ENCODE results near the gene IL9. TPM values are rescaled to one million over a fixed set of nuclear protein-coding genes. Genes with fewer than 3 reads are reported as not detected.
"Not testable (repeated sequence)": the region's sequence is repeated elsewhere in the genome, so short reads cannot be mapped to it uniquely, and the experiment has no call there.

IL9 gene
- total RNA-seq, 1 donor from 2014 or later = not detected

- no peak for DNase-seq (ENCODE audit: extremely low read depth, low read depth, low spot score)
These were observed 24.2 kb downstream of the IL9 start for GRCh38 chr5:135871268-135871915.

GRCh38 chr5:135869935-135870334 is 25.7 kb downstream of the IL9 start:
- DNase-seq (ENCODE audit: extremely low read depth, low read depth, low spot score) = no peak

GRCh38 chr5:135869276-135869675 is 26.4 kb downstream of the IL9 start:
- no peak for DNase-seq (ENCODE audit: extremely low read depth, low read depth, low spot score)

- DNase-seq (ENCODE audit: extremely low read depth, low read depth, low spot score) = no peak
These were observed 27.0 kb downstream of the IL9 start for GRCh38 chr5:135868681-135869080.

- DNase-seq (ENCODE audit: extremely low read depth, low read depth, low spot score) = no peak
These were observed 28.0 kb downstream of the IL9 start for GRCh38 chr5:135867599-135867998.

GRCh38 chr5:135866016-135866415 is 29.6 kb downstream of the IL9 start:
- no peak for DNase-seq (ENCODE audit: extremely low read depth, low read depth, low spot score)

GRCh38 chr5:135864503-135865435 is 30.9 kb downstream of the IL9 start:
- no peak for DNase-seq (ENCODE audit: extremely low read depth, low read depth, low spot score)

- DNase-seq (ENCODE audit: extremely low read depth, low read depth, low spot score) = no peak
These were observed 32.9 kb downstream of the IL9 start for GRCh38 chr5:135862744-135863143.

GRCh38 chr5:135862086-135862485 is 33.6 kb downstream of the IL9 start:
- DNase-seq (ENCODE audit: extremely low read depth, low read depth, low spot score) = no peak

GRCh38 chr5:135861641-135862040 is 34.0 kb downstream of the IL9 start:
- no peak for DNase-seq (ENCODE audit: extremely low read depth, low read depth, low spot score)

- no peak for DNase-seq (ENCODE audit: extremely low read depth, low read depth, low spot score)
These were observed 36.0 kb downstream of the IL9 start for GRCh38 chr5:135859641-135860040.

GRCh38 chr5:135859186-135859585 is 36.5 kb downstream of the IL9 start:
- DNase-seq (ENCODE audit: extremely low read depth, low read depth, low spot score) = not testable (repeated sequence)

GRCh38 chr5:135857630-135858311 is 37.9 kb downstream of the IL9 start:
- DNase-seq (ENCODE audit: extremely low read depth, low read depth, low spot score) = no peak

GRCh38 chr5:135851915-135852845 is 43.5 kb downstream of the IL9 start:
- no peak for DNase-seq (ENCODE audit: extremely low read depth, low read depth, low spot score)

GRCh38 chr5:135851186-135851914 is 44.3 kb downstream of the IL9 start:
- DNase-seq (ENCODE audit: extremely low read depth, low read depth, low spot score) = no peak

- DNase-seq (ENCODE audit: extremely low read depth, low read depth, low spot score) = no peak
These were observed 45.0 kb downstream of the IL9 start for GRCh38 chr5:135850671-135851070.

- no peak for DNase-seq (ENCODE audit: extremely low read depth, low read depth, low spot score)
These were observed 45.4 kb downstream of the IL9 start for GRCh38 chr5:135850231-135850630.

GRCh38 chr5:135847976-135848375 is 47.7 kb downstream of the IL9 start:
- DNase-seq (ENCODE audit: extremely low read depth, low read depth, low spot score) = no peak

GRCh38 chr5:135846311-135846710 is 49.3 kb downstream of the IL9 start:
- no peak for DNase-seq (ENCODE audit: extremely low read depth, low read depth, low spot score)

All from glomerular endothelial cell (primary cell).